Measurements from ENCODE around the gene AKAP12.

Gene AKAP12
- total RNA-seq: 1.5 to 7.8 (median 4.3) reads per million in 3 experiments

- no peak for DNase-seq
These were observed at the start of gene AKAP12 for GRCh38 chr6:151239603-151240035. AKAP12 (plus strand) TSS chr6:151239967; CDS start chr6:151240563, 596 bp downstream.

GRCh38 chr6:151191527-151191926 lies 48.2 kb upstream of the AKAP12 start:
- DNase-seq: no peak

GRCh38 chr6:151196555-151196954 lies 43.2 kb upstream of the AKAP12 start:
- no peak for DNase-seq

GRCh38 chr6:151197556-151197955 lies 42.2 kb upstream of the AKAP12 start:
- no peak for DNase-seq

GRCh38 chr6:151199991-151200390 lies 39.8 kb upstream of the AKAP12 start:
- no peak for DNase-seq

GRCh38 chr6:151205721-151206600 lies 33.8 kb upstream of the AKAP12 start:
- no peak for DNase-seq

- DNase-seq: no peak
These were observed 32.1 kb upstream of the AKAP12 start for GRCh38 chr6:151207674-151208073.

GRCh38 chr6:151209071-151209831 lies 30.5 kb upstream of the AKAP12 start:
- DNase-seq: no peak

- no peak for DNase-seq
These were observed 28.7 kb upstream of the AKAP12 start for GRCh38 chr6:151211075-151211474.

- DNase-seq: no peak
These were observed 26.4 kb upstream of the AKAP12 start for GRCh38 chr6:151213352-151213751.

- no peak for DNase-seq
These were observed 23.8 kb upstream of the AKAP12 start for GRCh38 chr6:151215999-151216398.

- no peak for DNase-seq
These were observed 23.0 kb upstream of the AKAP12 start for GRCh38 chr6:151216804-151217203.

- no peak for DNase-seq
These were observed 20.6 kb upstream of the AKAP12 start for GRCh38 chr6:151219192-151219591.

- no peak for DNase-seq
These were observed 15.7 kb upstream of the AKAP12 start for GRCh38 chr6:151224076-151224475.

- no peak for DNase-seq
These were observed 13.8 kb upstream of the AKAP12 start for GRCh38 chr6:151225919-151226318.

- no peak for DNase-seq
These were observed 10.9 kb upstream of the AKAP12 start for GRCh38 chr6:151228788-151229400.

GRCh38 chr6:151229401-151230276 lies 10.1 kb upstream of the AKAP12 start:
- no peak for DNase-seq

- no peak for DNase-seq
These were observed 9.5 kb upstream of the AKAP12 start for GRCh38 chr6:151230277-151230577.

GRCh38 chr6:151232899-151233298 lies 6.9 kb upstream of the AKAP12 start:
- DNase-seq: no peak

GRCh38 chr6:151233731-151234130 lies 6.0 kb upstream of the AKAP12 start:
- DNase-seq: no peak

GRCh38 chr6:151236668-151237401 lies 2.9 kb upstream of the AKAP12 start:
- no peak for DNase-seq
